Stimulated activated naive CD8-positive, alpha-beta T cell treated with anti-CD3 and anti-CD28 coated beads, Interleukin-15, amount 100 ng/mL, for 72 hours (primary cell): ENCODE results near the gene TMEM217.
"Not testable (repeated sequence)": the region's sequence is repeated elsewhere in the genome, so short reads cannot be mapped to it uniquely, and the experiment has no call there.

ENCODE experiments used
- ATAC-seq: fragments of 150-1000 bp; cut with Tn5 transposase; 2 replicates; pipeline ENCODE4 v1.10.0; 2021; ENCODE audit warnings: mild to moderate bottlenecking, moderate library complexity
- DNase-seq, 2 donors: peaks; one replicate each; pipeline ENCODE4 v3.0.0; 2021 to 2022
- H3K27ac Mint-ChIP-seq, 2 donors: one replicate each; pipeline ENCODE4 v1.8.0; 2022; ENCODE audit warnings: mild to moderate bottlenecking in 2 of 2, mixed read lengths in 2 of 2, moderate library complexity in 2 of 2
- H3K27me3 Mint-ChIP-seq: one replicate; pipeline ENCODE4 v1.8.0; 2022; ENCODE audit warnings: mixed read lengths
- H3K4me1 Mint-ChIP-seq: one replicate; pipeline ENCODE4 v1.8.0; 2022; ENCODE audit warnings: mild to moderate bottlenecking, mixed read lengths
- H3K4me3 Mint-ChIP-seq, 2 donors: one replicate each; pipeline ENCODE4 v1.8.0; 2022; ENCODE audit warnings: mild to moderate bottlenecking in 2 of 2, mixed read lengths in 2 of 2, moderate library complexity in 1 of 2
- H3K9me3 Mint-ChIP-seq, 2 donors: one replicate each; pipeline ENCODE4 v1.8.0; 2022; ENCODE audit warnings: mixed read lengths in 2 of 2

The TMEM217 gene

GRCh38 chr6:37257634-37258404, at the start of gene TMEM217, which contains the start of gene TBC1D22B:
TSS of gene TMEM217 (minus strand) at chr6:37258144. CDS start at chr6:37219030, 39,114 bp downstream.
TSS of gene TBC1D22B (plus strand) at chr6:37257772. CDS start at chr6:37257918, 146 bp downstream.
- ATAC-seq, result peak; percentile 98
- H3K4me3 Mint-ChIP-seq, result peak within 1 kb of the TSS; percentile 98 to 99
- no peaks in the 10 kb centered on the region for H3K9me3 Mint-ChIP-seq
- H3K27me3 Mint-ChIP-seq, result no peaks in the 10 kb centered on the region
- H3K4me1 Mint-ChIP-seq, result peaks cover 67% of the 10 kb centered on the region
- DNase-seq, result peak; percentile 93 to 96
- peak within 1 kb of the TSS; percentile 99 to 100 for H3K27ac Mint-ChIP-seq

DNA sequence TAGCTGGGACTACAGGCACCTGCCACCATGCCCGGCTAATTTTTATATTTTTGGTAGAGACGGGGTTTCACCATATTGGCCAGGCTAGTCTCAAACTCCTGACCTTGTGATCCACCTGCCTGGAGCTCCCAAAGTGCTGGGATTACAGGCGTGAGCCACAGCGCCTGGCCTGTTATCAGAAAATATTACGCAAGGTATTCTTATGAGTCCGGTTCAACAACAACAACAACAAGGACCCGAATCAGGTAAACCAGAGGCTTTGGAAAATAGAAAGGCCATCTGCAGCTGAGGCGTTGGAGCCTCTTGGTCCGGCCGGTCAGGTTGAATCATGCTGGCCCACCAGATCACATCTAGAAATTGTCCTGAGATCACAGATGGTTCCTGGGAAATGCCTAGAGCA, 49.5 kb upstream of the TMEM217 start:
- H3K4me1 Mint-ChIP-seq, ATAC-seq, H3K27me3 Mint-ChIP-seq, DNase-seq, H3K4me3 Mint-ChIP-seq, H3K27ac Mint-ChIP-seq, H3K9me3 Mint-ChIP-seq: not testable (repeated sequence)

- H3K4me1 Mint-ChIP-seq, result no peaks in the 10 kb centered on the region
- H3K4me3 Mint-ChIP-seq, result no peak overlapping the region
- H3K9me3 Mint-ChIP-seq, result no peaks in the 10 kb centered on the region
- ATAC-seq, result no peak
- DNase-seq, result no peak
- no peak overlapping the region for H3K27ac Mint-ChIP-seq
- no peaks in the 10 kb centered on the region for H3K27me3 Mint-ChIP-seq
These were observed 48.8 kb upstream of the TMEM217 start for GRCh38 chr6:37306624-37307222.

GRCh38 chr6:37305841-37306425, 48.0 kb upstream of the TMEM217 start:
- Mint-ChIP-seq H3K4me3 (no peak overlapping the region), H3K9me3 (no peaks in the 10 kb centered on the region), H3K27ac (no peak overlapping the region), H3K4me1 (no peaks in the 10 kb centered on the region), H3K27me3 (no peaks in the 10 kb centered on the region)
- ATAC-seq (no peak), DNase-seq (no peak)

- no peak overlapping the region for H3K27ac Mint-ChIP-seq
- H3K9me3 Mint-ChIP-seq, result no peaks in the 10 kb centered on the region
- no peak overlapping the region for H3K4me3 Mint-ChIP-seq
- H3K4me1 Mint-ChIP-seq, result no peaks in the 10 kb centered on the region
- DNase-seq (no peak), ATAC-seq (no peak)
- H3K27me3 Mint-ChIP-seq, result no peaks in the 10 kb centered on the region
These were observed 46.8 kb upstream of the TMEM217 start for GRCh38 chr6:37304766-37305165.

- peak overlapping the region in 1 of 2 donors; percentile 16 for H3K27ac Mint-ChIP-seq
- peak; percentile 69 for ATAC-seq
These were observed 46.1 kb upstream of the TMEM217 start for GRCh38 chr6:37303891-37304503.

GRCh38 chr6:37303091-37303660, 45.2 kb upstream of the TMEM217 start:
- no peak overlapping the region for H3K4me3 Mint-ChIP-seq
- no peaks in the 10 kb centered on the region for H3K27me3 Mint-ChIP-seq
- H3K4me1 Mint-ChIP-seq, result peaks cover 7% of the 10 kb centered on the region
- DNase-seq (no peak), ATAC-seq (no peak)
- no peak overlapping the region for H3K27ac Mint-ChIP-seq
- no peaks in the 10 kb centered on the region for H3K9me3 Mint-ChIP-seq

More at GRCh38 chr6:37303891-37304503, 46.1 kb upstream of the TMEM217 start:
- Mint-ChIP-seq H3K4me3 (no peak overlapping the region), H3K4me1 (peaks cover under 1% of the 10 kb centered on the region), H3K9me3 (no peaks in the 10 kb centered on the region), H3K27me3 (no peaks in the 10 kb centered on the region)
- DNase-seq, result no peak

GRCh38 chr6:37302086-37302686, 44.2 kb upstream of the TMEM217 start:
- no peak overlapping the region for H3K27ac Mint-ChIP-seq
- no peaks in the 10 kb centered on the region for H3K27me3 Mint-ChIP-seq
- H3K4me1 Mint-ChIP-seq, result peaks cover 7% of the 10 kb centered on the region
- no peaks in the 10 kb centered on the region for H3K9me3 Mint-ChIP-seq
- ATAC-seq (no peak), DNase-seq (no peak)
- no peak overlapping the region for H3K4me3 Mint-ChIP-seq

GRCh38 chr6:37299990-37300389, 42.0 kb upstream of the TMEM217 start:
- Mint-ChIP-seq H3K27me3 (no peaks in the 10 kb centered on the region), H3K4me1 (peaks cover 7% of the 10 kb centered on the region), H3K9me3 (no peaks in the 10 kb centered on the region)

DNA sequence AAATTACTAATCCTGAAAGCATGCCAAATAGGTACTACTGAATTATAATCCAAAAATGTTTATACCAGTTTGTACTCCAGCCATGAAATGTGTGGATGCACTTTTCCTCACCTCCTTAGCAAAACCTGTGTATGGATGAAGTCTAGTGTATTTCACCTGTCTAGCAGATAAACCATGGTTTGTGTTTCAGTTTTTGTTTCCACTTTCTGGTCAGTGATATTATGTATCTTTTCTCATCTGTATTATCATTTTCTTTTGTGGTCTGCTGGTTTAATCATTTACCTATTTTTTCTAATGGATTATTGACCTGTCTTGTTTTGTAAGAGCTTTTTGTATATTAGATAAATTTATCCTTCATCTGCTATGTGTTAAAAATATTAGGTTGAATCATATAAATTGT, 41.0 kb upstream of the TMEM217 start:
- peak overlapping the region in 1 of 2 donors; percentile 61 for H3K27ac Mint-ChIP-seq
- ATAC-seq, result no peak
- H3K4me1 Mint-ChIP-seq, result peaks cover 7% of the 10 kb centered on the region
- no peaks in the 10 kb centered on the region for H3K27me3 Mint-ChIP-seq
- H3K9me3 Mint-ChIP-seq, result no peaks in the 10 kb centered on the region
- no peak for DNase-seq
- no peak overlapping the region for H3K4me3 Mint-ChIP-seq

More at GRCh38 chr6:37299990-37300389, 42.0 kb upstream of the TMEM217 start:
- H3K27ac Mint-ChIP-seq, result no peak overlapping the region
- H3K4me3 Mint-ChIP-seq, result no peak overlapping the region
- DNase-seq (no peak), ATAC-seq (no peak)

DNA sequence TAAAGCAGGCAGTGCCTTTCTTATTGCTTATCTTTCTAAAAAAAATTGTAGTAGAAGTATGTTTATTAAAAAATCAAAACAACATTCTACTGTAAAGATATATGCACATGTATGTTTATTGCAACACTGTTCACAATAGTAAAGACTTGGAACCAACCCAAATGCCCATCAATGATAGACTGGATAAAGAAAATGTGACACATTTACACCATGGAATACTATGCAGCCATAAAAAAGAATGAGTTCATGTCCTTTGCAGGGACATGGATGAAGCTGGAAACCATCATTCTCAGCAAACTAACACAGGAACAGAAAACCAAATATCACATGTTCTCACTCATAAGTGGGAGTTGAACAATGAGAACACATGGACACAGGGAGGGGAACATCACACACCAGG, 39.7 kb upstream of the TMEM217 start:
- not testable (repeated sequence) for H3K4me3 Mint-ChIP-seq, DNase-seq, ATAC-seq, H3K9me3 Mint-ChIP-seq, H3K27ac Mint-ChIP-seq, H3K27me3 Mint-ChIP-seq, H3K4me1 Mint-ChIP-seq

GRCh38 chr6:37293426-37293825, 35.5 kb upstream of the TMEM217 start:
- no peak overlapping the region for H3K27ac Mint-ChIP-seq
- no peaks in the 10 kb centered on the region for H3K27me3 Mint-ChIP-seq
- no peak for DNase-seq
- ATAC-seq, result no peak
- H3K4me1 Mint-ChIP-seq, result peaks cover 24% of the 10 kb centered on the region
- H3K4me3 Mint-ChIP-seq, result no peak overlapping the region
- no peaks in the 10 kb centered on the region for H3K9me3 Mint-ChIP-seq

DNA sequence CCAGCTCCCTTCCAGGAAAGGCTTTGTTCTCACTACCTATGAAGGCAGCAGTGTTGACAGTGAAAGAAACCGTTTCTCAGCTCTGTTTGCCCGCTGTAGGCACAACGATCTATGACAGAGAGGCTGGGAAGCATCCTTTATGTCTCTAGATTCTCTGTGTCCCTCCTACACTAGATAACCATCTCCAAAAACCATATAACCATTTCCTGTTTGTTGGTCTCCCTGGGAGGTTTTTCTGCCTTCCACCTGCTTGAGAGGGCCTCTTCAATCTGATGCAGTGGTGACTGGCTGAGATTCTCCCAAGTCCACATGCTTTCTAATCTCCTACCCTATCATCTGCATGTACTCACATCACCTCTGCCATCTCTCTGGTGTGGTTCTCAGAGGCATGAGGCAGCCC, 32.0 kb upstream of the TMEM217 start:
- Mint-ChIP-seq H3K9me3 (no peaks in the 10 kb centered on the region), H3K4me1 (peaks cover 23% of the 10 kb centered on the region), H3K4me3 (no peak overlapping the region), H3K27ac (peak overlapping the region; percentile 60 to 77), H3K27me3 (no peaks in the 10 kb centered on the region)
- DNase-seq, result peak; percentile 8 to 24
- peak; percentile 87 for ATAC-seq

- no peak overlapping the region for H3K27ac Mint-ChIP-seq
- no peaks in the 10 kb centered on the region for H3K27me3 Mint-ChIP-seq
- ATAC-seq, result no peak
- H3K9me3 Mint-ChIP-seq, result no peaks in the 10 kb centered on the region
- no peak overlapping the region for H3K4me3 Mint-ChIP-seq
- H3K4me1 Mint-ChIP-seq, result peaks cover 23% of the 10 kb centered on the region
- no peak for DNase-seq
These were observed 30.3 kb upstream of the TMEM217 start for GRCh38 chr6:37288247-37288646.

- ATAC-seq (no peak), DNase-seq (no peak)
- Mint-ChIP-seq H3K9me3 (no peaks in the 10 kb centered on the region), H3K27ac (no peak overlapping the region), H3K4me1 (peaks cover 23% of the 10 kb centered on the region), H3K27me3 (no peaks in the 10 kb centered on the region), H3K4me3 (no peak overlapping the region)
These were observed 29.7 kb upstream of the TMEM217 start for GRCh38 chr6:37287519-37288157.
